HEK293 (cell line): ENCODE data around the gene ZCCHC3.

Experiments used
- GLI4 ChIP-seq: fragments of 450-650 bp; formaldehyde crosslinking; IDR thresholded peaks from 2 replicates; pipeline ENCODE4 v1.5.1; 2016; ENCODE audit warnings: missing biosample characterization, missing genetic modification characterization
- ZNF140 ChIP-seq: fragments of 450-650 bp; formaldehyde crosslinking; IDR thresholded peaks from 2 replicates; pipeline ENCODE4 v1.5.1; 2016; ENCODE audit warnings: missing biosample characterization, missing genetic modification characterization
- ZNF146 ChIP-seq: fragments of 450-650 bp; formaldehyde crosslinking; IDR thresholded peaks from 2 replicates; pipeline ENCODE4 v1.5.1; 2016; ENCODE audit warnings: missing biosample characterization, missing genetic modification characterization
- ZNF24 ChIP-seq: fragments of 450-650 bp; formaldehyde crosslinking; IDR thresholded peaks from 2 replicates; pipeline ENCODE4 v1.5.1; 2016; ENCODE audit warnings: missing biosample characterization, missing genetic modification characterization
- TF ChIP-seq, protein P1 (sequence below): fragments of 450-650 bp; formaldehyde crosslinking; IDR thresholded peaks from 2 replicates; pipeline ENCODE4 v1.5.1; 2016; ENCODE audit warnings: missing biosample characterization, missing genetic modification characterization
- TF ChIP-seq, protein P2 (sequence below): fragments of 450-650 bp; formaldehyde crosslinking; IDR thresholded peaks from 2 replicates; pipeline ENCODE4 v1.5.1; 2017; ENCODE audit warnings: missing biosample characterization, missing genetic modification characterization

DNA sequence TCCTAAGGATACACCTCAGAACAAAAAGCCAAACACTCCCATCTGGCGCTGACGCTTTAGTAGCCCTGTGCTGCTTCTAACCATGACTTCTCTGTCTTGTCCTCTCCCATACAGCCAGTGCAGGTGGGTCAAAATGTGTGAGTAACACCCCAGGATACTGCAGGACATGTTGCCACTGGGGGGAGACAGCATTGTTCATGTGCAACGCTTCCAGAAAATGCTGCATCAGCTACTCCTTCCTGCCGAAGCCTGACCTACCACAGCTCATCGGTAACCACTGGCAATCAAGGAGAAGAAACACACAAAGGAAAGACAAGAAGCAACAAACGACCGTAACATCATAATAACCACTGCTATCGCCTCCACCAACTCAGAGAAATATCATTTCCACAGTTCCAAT is 38.4 kb upstream of the ZCCHC3 start:
- TF ChIP-seq GLI4, result no peak
- no peak for TF ChIP-seq ZNF24 (tag by site-specific recombination)
- TF ChIP-seq ZNF146 (tag by site-specific recombination), result no peak
- TF ChIP-seq, protein P1, sequence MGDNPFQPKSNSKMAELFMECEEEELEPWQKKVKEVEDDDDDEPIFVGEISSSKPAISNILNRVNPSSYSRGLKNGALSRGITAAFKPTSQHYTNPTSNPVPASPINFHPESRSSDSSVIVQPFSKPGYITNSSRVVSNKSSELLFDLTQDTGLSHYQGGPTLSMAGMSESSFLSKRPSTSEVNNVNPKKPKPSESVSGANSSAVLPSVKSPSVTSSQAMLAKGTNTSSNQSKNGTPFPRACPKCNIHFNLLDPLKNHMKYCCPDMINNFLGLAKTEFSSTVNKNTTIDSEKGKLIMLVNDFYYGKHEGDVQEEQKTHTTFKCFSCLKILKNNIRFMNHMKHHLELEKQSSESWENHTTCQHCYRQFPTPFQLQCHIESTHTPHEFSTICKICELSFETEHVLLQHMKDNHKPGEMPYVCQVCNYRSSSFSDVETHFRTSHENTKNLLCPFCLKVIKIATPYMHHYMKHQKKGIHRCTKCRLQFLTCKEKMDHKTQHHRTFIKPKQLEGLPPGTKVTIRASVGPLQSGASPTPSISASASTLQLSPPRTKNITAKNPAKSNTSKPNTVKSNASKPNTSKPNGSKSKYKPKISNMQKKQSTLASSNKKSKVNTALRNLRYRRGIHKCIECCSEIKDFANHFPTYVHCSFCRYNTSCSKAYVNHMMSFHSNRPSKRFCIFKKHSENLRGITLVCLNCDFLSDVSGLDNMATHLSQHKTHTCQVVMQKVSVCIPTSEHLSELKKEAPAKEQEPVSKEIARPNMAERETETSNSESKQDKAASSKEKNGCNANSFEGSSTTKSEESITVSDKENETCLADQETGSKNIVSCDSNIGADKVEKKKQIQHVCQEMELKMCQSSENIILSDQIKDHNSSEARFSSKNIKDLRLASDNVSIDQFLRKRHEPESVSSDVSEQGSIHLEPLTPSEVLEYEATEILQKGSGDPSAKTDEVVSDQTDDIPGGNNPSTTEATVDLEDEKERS (tag by site-specific recombination), result no peak
- TF ChIP-seq, protein P2, sequence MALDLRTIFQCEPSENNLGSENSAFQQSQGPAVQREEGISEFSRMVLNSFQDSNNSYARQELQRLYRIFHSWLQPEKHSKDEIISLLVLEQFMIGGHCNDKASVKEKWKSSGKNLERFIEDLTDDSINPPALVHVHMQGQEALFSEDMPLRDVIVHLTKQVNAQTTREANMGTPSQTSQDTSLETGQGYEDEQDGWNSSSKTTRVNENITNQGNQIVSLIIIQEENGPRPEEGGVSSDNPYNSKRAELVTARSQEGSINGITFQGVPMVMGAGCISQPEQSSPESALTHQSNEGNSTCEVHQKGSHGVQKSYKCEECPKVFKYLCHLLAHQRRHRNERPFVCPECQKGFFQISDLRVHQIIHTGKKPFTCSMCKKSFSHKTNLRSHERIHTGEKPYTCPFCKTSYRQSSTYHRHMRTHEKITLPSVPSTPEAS (tag by site-specific recombination), result no peak
- no peak for TF ChIP-seq ZNF140
